Activated CD4-positive, alpha-beta T cell treated with anti-CD3 and anti-CD28 coated beads, Interleukin-2, amount 50 U/mL, for 48 hours (primary cell): ENCODE measurements around the gene ZNF438.
"Not testable (repeated sequence)": the region's sequence is repeated elsewhere in the genome, so short reads cannot be mapped to it uniquely, and the experiment has no call there.

ENCODE experiments used
- DNase-seq, 2 experiments: peaks; one replicate each; pipeline ENCODE4 v3.0.0-alpha.2; 2020

The ZNF438 gene, protein sequence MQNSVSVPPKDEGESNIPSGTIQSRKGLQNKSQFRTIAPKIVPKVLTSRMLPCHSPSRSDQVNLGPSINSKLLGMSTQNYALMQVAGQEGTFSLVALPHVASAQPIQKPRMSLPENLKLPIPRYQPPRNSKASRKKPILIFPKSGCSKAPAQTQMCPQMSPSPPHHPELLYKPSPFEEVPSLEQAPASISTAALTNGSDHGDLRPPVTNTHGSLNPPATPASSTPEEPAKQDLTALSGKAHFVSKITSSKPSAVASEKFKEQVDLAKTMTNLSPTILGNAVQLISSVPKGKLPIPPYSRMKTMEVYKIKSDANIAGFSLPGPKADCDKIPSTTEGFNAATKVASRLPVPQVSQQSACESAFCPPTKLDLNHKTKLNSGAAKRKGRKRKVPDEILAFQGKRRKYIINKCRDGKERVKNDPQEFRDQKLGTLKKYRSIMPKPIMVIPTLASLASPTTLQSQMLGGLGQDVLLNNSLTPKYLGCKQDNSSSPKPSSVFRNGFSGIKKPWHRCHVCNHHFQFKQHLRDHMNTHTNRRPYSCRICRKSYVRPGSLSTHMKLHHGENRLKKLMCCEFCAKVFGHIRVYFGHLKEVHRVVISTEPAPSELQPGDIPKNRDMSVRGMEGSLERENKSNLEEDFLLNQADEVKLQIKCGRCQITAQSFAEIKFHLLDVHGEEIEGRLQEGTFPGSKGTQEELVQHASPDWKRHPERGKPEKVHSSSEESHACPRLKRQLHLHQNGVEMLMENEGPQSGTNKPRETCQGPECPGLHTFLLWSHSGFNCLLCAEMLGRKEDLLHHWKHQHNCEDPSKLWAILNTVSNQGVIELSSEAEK

DNA sequence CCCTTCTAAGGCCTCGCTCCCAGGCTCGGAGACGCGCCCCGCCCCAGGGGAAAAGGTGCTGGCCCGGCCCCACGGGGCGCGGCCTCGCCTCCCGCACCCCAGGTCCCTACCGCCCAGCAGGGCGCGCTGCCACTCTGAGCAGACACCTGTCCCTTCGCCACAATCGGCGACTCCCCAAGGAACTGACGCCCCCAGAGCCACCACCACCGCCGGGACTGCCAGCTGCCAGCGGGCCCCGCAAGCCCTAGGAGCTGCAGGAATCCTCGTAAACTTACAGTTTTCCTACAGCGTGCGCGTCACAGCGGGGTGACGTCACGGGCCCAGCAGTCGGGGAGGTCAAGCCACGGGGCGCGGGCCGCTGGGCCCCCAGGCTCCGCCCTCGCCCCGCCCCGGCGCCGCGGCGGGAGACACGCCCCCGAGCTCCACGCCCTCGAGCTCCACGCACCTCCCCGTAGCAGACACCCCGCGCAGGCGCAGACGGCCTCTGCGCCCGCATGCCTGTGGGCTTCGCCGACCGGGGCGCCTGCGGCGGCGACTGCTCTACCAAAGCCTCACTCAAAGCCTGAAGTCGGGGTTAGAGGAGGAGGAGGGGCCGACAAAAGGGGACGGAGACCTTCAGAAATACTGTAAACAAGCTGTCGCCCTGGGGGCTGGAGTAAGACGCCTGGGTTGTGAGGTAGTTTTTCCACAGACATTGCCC, at the start of gene ZNF438:
TSS of gene ZNF438 (minus strand) at position 308 of the 700 bp plus-strand sequence. CDS start 154,831 bp downstream, outside the sequence.
- peak; percentile 92 for DNase-seq

GRCh38 chr10:31076610-31076988, 44.9 kb upstream of the ZNF438 start:
- DNase-seq = no peak

DNA sequence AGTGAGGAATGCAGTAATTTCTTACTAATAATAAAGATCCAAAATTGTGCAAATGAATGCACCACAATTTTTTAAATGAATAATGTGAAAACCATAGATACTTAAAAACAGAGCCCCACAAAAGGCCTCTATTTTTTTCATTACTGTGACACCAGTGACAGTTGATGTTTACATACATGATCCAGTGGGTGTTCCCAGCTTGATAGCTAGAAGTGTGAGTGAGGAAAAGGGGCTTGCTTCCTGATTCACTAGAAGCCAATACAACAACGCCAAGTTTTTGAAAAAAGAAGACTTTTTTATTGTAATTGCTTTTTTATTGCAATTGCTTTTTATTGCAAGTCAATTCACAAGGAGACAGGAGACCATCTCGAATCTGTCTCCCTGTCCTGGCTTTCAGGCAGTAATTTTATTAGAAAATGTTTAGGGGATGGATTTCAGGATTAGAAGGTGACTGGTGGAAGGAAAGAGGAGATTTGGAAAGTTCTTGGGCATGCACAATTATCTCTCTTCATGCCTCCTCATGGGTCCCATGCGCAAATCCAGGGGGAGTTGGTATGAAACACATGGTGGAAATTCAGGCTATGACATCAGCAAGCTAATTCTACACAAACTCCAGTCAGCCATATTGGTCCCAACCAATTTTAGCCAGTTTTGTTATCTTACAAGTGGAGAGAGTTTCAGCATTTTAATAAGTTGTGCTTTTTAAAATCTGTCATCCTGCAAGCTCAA, 44.4 kb upstream of the ZNF438 start:
- DNase-seq = no peak

- DNase-seq = no peak
Measured at GRCh38 chr10:31075434-31075833, 43.8 kb upstream of the ZNF438 start.

DNA sequence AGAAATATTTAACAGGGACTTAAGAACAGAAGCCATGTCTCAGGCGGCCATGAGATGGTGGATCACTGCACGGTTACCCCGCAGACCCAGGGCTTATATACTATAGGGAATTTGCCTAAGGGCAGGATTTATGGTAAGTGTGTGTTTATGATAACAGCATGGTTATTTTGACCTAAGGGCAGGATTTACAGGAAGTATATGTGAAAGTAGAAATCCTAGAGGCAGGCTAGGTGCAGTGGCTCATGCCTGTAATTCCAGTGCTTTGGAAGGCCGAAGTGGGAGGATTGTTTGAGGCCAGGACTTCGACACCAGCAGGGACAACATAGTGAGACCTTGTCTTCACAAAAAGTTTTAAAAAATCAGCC, 43.0 kb upstream of the ZNF438 start:
- no peak for DNase-seq

DNA sequence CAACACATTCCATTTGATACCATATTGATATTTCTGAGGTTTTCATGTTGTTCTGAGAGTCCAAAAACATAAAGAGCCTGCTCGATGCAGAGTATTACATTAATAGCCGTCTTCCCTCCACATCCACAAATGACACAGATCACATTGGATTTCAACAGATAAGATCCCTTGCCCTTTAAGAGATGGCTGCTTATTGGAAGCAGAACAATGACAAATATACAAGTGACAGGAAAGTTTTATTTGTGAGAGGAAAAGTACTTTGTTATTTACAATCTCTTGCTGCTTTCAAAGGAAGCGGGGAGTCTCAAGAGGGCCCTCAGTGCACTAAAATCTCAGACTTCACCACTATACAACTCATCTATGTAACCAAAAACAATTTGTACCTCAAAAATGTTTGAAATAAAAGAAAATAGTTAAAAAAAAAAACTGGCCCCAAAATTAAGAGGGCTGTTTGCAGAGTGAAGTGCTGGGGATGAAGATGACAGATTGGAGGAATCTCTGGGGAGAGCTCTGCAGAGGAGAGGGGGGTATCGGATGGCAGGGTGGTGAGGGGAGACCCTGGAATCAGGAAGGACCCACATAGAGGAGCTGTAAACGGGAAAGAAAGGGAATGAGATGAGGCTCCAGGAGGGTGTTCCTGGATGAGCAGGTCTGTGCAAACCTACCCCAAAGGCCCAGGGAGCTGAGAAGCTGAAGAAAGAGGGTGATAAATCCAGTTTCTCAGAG, 42.5 kb upstream of the ZNF438 start:
- no peak for DNase-seq

GRCh38 chr10:31073211-31073610, 41.5 kb upstream of the ZNF438 start:
- DNase-seq = no peak

DNA sequence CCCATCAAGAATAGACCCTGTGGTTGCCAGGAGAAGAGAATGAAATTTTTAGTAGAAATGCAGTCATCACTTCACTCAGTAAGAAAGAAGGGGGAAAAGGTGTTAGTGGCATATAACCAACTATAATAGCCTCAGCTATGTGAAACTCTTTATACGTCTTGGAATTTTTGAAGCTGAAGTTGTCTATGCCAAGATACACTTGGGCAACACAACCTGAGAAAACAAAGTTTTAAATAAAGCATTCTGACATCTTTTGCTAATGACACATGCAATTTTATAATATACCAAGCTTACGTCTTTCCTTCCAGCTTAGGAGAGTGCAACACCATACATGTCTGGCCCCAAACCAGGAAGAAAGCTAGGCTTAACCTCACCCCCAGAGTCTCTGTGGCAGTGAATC, 40.8 kb upstream of the ZNF438 start:
- DNase-seq = no peak

- no peak for DNase-seq
Measured at GRCh38 chr10:31071232-31072005, 39.8 kb upstream of the ZNF438 start.

- DNase-seq = no peak
Measured at GRCh38 chr10:31070691-31071090, 39.0 kb upstream of the ZNF438 start.

DNA sequence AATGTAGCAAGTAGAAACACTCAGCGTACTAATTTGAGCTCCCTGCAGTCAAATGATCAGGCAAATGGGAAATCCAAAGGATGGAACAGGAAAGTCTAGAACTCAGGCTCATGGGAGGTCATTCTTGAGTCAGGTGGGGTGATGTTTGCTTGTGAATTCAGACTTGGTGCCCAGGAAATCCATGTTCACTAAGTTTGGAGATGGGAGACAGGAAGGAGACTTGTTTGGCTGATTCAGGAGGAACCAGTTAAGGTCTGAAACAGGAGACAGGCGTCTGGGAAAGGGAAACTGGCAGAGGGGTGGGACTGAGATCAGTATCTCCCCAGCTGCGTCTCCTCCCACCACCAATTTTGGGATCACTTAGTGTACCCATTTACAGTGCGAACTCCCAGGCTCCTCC, 38.4 kb upstream of the ZNF438 start:
- no peak for DNase-seq

DNA sequence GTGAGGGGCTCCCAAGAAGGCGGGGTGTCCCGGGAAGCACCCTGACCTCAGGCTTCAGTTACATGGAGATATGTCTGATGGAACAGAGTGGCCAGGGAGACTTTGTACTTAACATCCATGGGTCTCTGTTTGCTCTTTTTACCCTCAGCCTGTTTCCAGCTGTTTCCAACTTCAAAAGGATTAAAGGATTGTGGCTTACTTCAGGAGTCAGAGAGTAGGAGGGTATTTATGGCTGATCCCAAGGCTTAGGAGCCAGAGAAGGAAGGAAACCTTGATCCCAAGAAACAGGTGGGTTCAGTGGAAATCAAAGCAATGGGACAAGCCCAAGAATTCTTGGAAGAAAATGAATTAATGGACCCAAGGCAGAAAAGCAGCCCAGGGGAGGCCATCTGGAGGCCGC, 37.7 kb upstream of the ZNF438 start:
- no peak for DNase-seq

- no peak for DNase-seq
Measured at GRCh38 chr10:31064348-31064747, 32.7 kb upstream of the ZNF438 start.

GRCh38 chr10:31063841-31064240, 32.2 kb upstream of the ZNF438 start:
- no peak for DNase-seq

DNA sequence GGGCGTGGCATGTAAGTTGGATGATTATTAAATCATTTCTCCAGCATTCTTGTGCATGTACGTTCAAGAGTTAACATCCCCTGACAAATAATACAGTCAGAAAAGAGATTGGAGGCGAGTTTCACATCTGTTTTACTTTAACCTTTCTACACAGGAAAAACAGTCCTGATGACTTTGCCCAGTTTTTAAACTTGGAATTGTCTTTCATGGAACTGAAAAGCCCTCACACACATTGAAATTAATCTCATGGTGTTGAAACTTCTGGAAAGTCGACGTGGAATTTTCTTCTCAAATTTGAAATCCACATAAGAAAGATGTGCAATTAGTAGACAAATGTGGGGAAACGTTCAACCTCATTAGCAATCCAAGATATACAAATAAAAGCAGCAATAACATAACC, 31.2 kb upstream of the ZNF438 start:
- DNase-seq = no peak

- DNase-seq = no peak
Measured at GRCh38 chr10:31061941-31062340, 30.3 kb upstream of the ZNF438 start.

DNA sequence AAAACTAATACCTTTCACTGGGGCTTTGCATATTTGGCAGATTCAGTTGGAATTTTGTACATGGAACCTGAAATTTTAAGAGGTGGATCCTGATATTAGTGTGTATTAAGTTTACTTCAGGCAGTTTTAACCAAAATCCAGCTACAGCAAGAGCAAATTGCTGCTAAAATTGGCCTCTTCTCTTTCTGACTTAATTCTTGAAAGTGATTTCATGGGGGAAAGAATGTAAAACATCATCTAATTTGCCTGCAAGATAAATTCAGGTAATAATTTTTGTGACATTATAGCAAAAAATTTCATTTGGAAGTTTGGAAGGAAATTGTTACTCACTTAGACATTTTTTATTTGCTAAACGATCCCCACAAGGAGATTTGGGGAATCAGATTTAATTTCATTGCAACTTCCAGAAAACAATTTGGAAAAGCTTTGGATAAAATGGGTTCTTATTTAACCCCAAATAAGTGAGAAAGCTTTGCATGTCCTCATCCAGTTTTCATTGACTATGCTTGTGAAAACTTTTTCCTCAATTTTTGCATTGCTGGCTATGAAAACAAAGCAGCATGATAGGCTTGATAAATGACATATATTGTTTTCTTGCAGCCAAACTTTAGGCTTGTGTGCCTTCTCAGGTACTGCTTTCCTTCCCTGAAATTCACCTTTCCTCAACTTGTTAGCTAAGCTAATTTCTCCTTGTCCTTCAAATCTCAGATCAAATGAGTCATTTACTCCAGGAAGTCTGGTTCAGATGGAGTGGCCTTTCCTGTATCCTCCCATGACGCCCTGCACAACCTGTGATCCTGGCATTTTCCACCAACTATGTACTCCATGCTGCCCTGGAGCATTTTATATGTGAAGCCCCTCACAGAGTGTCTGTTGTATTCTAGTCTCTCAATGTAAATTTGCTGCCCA, 27.4 kb upstream of the ZNF438 start:
- no peak for DNase-seq

GRCh38 chr10:31056678-31057077, 25.0 kb upstream of the ZNF438 start:
- DNase-seq = not testable (repeated sequence)

DNA sequence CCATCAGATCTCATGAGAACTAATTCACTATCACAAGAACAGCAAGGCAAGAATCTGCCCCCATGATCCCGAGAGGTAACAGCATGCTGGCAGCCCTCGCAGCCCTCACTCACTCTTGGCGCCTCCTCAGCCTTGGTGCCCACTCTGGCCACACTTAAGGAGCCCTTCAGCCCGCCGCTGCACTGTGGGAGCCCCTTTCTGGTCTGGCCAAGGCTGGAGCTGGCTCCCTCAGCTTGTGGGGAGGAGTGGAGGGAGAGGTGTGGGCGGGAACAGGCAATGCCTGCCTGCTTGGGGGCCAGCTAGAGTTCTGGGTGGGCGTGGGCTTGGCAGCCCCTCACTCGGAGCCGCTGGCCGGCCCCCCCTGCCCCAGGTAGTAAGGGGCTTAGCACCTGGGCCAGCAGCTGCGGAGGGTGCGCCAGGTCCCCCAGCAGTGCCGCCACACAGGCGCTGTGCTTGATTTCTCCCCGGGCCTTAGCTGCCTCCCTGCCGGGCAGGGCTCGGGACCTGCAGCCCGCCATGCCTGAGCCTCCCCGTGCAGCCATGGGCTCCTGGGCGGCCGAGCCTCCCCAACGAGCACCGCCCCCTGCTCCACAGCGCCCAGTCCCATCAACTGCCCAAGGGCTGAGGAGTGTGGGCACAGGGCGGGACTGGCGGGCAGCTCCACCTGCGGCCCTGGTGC, 24.0 kb upstream of the ZNF438 start:
- DNase-seq = no peak

DNA sequence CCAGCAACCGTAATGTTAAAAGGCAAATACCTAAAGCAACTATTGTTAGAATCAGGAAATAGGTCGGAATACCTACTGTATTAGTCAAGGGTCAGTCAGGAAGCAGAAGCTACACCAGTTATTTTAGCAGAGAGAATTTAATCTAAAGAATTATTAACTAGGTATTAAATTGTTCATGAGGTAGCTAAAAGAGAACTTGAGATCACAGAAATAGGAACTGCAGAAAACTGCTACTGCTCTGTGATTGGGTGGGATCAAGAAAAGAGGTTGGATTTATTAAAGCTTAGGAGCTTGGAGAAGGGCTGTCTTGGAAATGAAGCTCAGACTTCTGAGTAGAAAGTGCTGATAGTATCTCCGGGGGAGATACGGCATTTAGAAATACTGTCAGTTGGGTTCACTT, 20.0 kb upstream of the ZNF438 start:
- no peak for DNase-seq
